ENCODE data around the gene AMER2. TPM values are rescaled to one million over a fixed set of nuclear protein-coding genes. Genes with fewer than 3 reads are reported as not detected.

AMER2 gene
- total and polyA plus RNA-seq, 9 of the 15 experiments (the other 6 are each of a cell fraction or from before 2014, with no cell fraction given), result not detected

DNA sequence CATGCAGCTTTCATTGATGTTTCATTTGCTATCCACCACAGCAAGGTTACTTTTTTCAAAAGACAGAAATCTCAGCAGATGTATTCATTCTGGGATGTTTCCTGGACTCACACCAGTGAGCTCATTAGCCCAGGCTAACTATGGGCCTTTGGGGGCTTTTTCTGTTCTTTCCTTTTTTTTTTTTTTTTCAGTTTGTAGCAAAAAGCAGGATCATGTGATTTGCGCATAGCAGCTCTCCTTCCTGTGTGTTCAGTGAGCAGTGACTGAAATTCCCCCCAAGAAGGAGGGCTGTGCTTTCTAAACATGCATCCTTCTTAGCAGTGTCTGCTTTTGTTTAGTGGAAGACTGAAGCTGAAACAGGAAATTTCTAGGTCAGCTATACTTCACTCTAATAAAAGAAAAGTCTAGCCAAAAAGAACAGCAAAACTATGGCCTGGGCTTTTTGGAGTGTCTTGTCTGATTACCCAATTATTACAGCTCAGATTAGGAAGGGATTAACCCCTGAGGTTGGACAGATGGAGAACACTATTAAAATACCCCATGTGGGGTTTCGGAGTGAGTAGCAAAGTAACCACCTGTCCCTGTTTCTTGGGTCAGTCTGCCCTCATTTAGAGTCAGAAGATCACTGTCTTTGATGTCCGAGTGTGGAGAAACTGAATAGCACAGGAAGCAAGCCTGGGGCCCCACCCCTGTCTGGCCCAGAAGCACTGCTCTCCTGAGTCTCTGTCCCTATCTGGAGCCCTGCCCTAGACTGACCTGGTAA lies 8.9 kb upstream of the AMER2 start:
- 5% methylated on average over 3 of the region's 3 CpGs for WGBS (ENCODE audit: insufficient coverage, low coverage, missing lambda C conversion rate)
- intact Hi-C loops (cut with micrococcal nuclease) (no loop called here), in situ Hi-C loops (cut with MboI) (no loop called here)
- CTCF ChIA-PET (ENCODE audit: low intra/inter-chr PET ratio), result no interaction called here
- ATAC-seq (no peak), FAIRE-seq (no peak), DNase-seq (ENCODE audit: extremely low read depth in 1 of 4, low spot score in 3 of 4) (no peak)
- no peaks in the 10 kb centered on the region for H3K9me1 ChIP-seq (ENCODE audit: control insufficient read depth, insufficient read depth, low read length)
- no peak overlapping the region for H3K9ac ChIP-seq (ENCODE audit: insufficient read depth in 1 of 2, low read depth in 2 of 2, low read length in 2 of 2)
- no peaks in the 10 kb centered on the region for H3K9me3 ChIP-seq (replicated peaks; ENCODE audit: control insufficient read depth, insufficient read depth, low read depth, low read length)
- H3K27ac ChIP-seq (ENCODE audit: extremely low read depth, low read depth, low read length), result no peak overlapping the region
- no peak overlapping the region for H3K4me2 ChIP-seq (ENCODE audit: insufficient read depth, low read length)
- POLR2A ChIA-PET, result interaction anchor here (0.5 kb wide), 1 partner anchor 297 kb away, joined by 3 read pairs; no protein-coding TSS in a partner anchor
- H3K4me1 ChIP-seq (replicated peaks in 1 of 2; ENCODE audit: control insufficient read depth in 2 of 2, insufficient read depth in 2 of 2, low read length in 2 of 2), result no peaks in the 10 kb centered on the region
- H3K36me3 ChIP-seq (ENCODE audit: control insufficient read depth, insufficient read depth, low read length), result no peaks in the 10 kb centered on the region
- no peak overlapping the region for H3K4me3 ChIP-seq
- no TSS peak for BruUV-seq (replicated peaks)
- no peaks in the 10 kb centered on the region for H3K79me2 ChIP-seq (ENCODE audit: control insufficient read depth, insufficient read depth, low read length)
- H2AFZ ChIP-seq (ENCODE audit: low read depth, low read length), result no peak overlapping the region
- no peaks in the 10 kb centered on the region for H4K20me1 ChIP-seq (replicated peaks; ENCODE audit: control insufficient read depth, insufficient read depth, low read length)
- peaks cover 2% of the 10 kb centered on the region in 2 experiments; a peak in 1 of 5 replicates for H3K27me3 ChIP-seq (ENCODE audit: control insufficient read depth in 2 of 2, insufficient read depth in 2 of 2, low read length in 2 of 2)
- TF ChIP-seq, protein P1, sequence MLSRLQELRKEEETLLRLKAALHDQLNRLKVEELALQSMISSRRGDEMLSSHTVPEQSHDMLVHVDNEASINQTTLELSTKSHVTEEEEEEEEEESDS (CRISPR knock-in tag; IDR thresholded peaks at IDR 0.05), result no peak
- TF ChIP-seq, protein P2, sequence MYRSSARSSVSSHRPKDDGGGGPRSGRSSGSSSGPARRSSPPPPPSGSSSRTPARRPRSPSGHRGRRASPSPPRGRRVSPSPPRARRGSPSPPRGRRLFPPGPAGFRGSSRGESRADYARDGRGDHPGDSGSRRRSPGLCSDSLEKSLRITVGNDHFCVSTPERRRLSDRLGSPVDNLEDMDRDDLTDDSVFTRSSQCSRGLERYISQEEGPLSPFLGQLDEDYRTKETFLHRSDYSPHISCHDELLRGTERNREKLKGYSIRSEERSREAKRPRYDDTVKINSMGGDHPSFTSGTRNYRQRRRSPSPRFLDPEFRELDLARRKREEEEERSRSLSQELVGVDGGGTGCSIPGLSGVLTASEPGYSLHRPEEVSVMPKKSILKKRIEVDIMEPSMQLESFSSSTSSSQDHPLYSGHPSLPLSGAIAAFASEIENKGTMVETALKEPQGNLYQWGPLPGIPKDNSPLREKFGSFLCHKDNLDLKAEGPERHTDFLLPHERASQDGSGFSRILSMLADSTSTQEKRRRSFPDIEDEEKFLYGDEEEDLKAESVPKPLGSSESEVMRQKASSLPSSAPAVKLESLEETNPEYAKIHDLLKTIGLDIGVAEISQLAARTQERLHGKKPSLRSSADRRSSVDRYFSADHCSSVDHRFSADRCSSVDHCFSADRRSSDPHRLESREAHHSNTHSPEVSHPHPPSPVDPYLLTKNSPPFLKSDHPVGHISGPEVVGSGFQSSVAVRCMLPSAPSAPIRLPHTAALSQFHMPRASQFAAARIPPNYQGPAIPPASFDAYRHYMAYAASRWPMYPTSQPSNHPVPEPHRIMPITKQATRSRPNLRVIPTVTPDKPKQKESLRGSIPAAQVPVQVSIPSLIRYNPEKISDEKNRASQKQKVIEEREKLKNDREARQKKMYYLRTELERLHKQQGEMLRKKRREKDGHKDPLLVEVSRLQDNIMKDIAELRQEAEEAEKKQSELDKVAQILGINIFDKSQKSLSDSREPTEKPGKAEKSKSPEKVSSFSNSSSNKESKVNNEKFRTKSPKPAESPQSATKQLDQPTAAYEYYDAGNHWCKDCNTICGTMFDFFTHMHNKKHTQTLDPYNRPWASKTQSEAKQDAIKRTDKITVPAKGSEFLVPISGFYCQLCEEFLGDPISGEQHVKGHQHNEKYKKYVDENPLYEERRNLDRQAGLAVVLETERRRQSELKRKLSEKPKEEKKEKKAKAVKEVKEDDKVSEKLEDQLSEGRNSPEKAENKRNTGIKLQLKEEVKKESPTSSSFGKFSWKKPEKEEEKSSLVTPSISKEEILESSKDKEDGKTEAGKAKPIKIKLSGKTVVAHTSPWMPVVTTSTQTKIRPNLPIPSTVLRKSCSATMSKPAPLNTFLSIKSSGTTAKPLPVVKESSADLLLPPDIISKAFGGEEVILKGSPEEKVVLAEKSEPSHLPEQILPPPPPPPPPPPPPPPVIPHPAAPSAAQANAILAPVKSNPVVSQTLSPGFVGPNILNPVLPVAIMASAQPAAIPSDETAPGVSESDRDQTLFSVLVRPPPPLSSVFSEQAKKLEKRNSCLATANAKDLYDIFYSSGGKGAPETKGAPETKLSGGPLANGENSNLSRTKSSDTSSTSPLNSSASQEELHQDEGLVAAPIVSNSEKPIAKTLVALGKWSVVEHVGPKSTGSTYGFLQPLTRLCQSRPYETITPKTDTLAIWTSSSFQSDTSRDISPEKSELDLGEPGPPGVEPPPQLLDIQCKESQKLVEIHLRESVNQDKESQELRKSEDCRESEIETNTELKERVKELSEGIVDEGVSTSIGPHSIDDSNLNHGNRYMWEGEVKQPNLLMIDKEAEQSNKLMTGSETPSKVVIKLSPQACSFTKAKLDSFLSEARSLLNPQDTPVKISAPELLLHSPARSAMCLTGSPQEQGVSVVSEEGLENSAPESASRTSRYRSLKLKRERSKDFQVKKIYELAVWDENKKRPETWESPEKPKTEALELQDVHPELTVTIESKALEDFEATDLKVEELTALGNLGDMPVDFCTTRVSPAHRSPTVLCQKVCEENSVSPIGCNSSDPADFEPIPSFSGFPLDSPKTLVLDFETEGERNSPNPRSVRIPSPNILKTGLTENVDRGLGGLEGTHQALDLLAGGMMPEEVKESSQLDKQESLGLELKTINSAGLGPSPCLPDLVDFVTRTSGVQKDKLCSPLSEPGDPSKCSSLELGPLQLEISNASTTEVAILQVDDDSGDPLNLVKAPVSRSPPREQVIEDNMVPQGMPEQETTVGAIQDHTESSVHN (IDR thresholded peaks at IDR 0.05; ENCODE audit: borderline replicate concordance in 1 of 2, low read depth in 1 of 2), result no peak
- TF ChIP-seq ZNF277 (CRISPR knock-in tag; IDR thresholded peaks at IDR 0.05; ENCODE audit: borderline replicate concordance), result no peak
- no peak for TF ChIP-seq MXI1 (IDR thresholded peaks at IDR 0.05; ENCODE audit: low read depth, low read length)
- TF ChIP-seq ZBTB9 (CRISPR knock-in tag; IDR thresholded peaks at IDR 0.05), result no peak
- no peak for TF ChIP-seq POLR2G (IDR thresholded peaks at IDR 0.05; ENCODE audit: low read depth, low read length)

All from K562 (cell line).